Suprapubic skin (tissue), 4 donors: ENCODE measurements around the gene TEX261.

ENCODE experiments used
- EP300 ChIP-seq: sonication (generic); formaldehyde crosslinking; IDR thresholded peaks from one replicate; pipeline ENCODE4 v1.6.1; 2017; ENCODE audit warnings: antibody characterized with exemption
- POLR2AphosphoS5 ChIP-seq, 3 donors: sonication (generic); formaldehyde crosslinking; IDR thresholded peaks; one replicate each; pipeline ENCODE4 v1.6.1; 2017; ENCODE audit warnings: antibody characterized with exemption in 3 of 3
- TF ChIP-seq, protein P1 (sequence below), 2 donors: fragments of 200-600 bp in 1 of 2; fragments of 450-650 bp in 1 of 2; sonication (generic) in 1 of 2; IDR thresholded peaks; one replicate each; pipeline ENCODE4 v1.5.1; 2016 to 2019; ENCODE audit warnings: antibody characterized with exemption in 2 of 2, mild to moderate bottlenecking in 1 of 2, moderate library complexity in 1 of 2

DNA sequence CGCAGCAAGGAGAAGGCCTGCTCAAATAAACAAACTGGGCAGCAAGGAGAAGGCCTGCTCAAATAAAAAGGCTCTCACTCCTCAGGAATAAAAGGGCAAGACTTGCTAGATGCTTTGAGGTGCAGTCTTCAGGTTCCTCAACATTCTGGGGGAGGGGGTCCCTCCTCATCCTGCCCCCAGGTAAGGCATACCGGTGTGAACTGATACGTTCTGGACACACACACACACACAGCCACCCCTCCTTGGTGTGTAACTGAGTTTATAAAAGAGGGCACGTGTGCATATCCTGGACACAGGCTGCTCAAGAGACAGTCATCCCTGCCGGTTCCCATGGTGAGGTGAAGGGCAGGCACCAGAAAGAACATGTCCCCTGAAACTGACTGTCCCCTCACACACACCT is 4.5 kb downstream of the TEX261 start:
- TF ChIP-seq, protein P1, sequence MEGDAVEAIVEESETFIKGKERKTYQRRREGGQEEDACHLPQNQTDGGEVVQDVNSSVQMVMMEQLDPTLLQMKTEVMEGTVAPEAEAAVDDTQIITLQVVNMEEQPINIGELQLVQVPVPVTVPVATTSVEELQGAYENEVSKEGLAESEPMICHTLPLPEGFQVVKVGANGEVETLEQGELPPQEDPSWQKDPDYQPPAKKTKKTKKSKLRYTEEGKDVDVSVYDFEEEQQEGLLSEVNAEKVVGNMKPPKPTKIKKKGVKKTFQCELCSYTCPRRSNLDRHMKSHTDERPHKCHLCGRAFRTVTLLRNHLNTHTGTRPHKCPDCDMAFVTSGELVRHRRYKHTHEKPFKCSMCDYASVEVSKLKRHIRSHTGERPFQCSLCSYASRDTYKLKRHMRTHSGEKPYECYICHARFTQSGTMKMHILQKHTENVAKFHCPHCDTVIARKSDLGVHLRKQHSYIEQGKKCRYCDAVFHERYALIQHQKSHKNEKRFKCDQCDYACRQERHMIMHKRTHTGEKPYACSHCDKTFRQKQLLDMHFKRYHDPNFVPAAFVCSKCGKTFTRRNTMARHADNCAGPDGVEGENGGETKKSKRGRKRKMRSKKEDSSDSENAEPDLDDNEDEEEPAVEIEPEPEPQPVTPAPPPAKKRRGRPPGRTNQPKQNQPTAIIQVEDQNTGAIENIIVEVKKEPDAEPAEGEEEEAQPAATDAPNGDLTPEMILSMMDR (IDR thresholded peaks at IDR 0.05) = no peak
- TF ChIP-seq POLR2AphosphoS5 (IDR thresholded peaks at IDR 0.05) = no peak
- no peak for TF ChIP-seq EP300
